Measurements from ENCODE around the gene CDK6.
"Not testable (repeated sequence)": the region's sequence is repeated elsewhere in the genome, so short reads cannot be mapped to it uniquely, and the experiment has no call there.

CDK6 gene

DNA sequence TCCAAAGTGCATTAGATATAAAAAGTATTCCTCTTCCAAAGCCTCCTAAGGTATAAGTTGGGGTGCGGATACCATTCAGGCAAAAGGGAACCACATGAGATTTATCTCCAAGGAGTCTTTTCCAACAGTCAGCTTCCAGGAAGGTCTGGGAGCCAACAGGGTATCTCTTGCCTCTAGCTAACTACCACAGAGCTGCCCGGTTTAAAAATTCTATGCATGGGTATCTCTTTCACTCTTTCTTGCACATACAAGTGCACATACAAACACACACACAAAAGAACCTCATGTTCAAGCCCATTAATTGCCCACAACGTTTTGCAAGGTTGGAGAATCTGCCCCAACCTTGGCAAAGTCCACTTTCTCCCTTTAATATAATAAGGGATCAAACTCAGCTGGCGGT lies 80.7 kb downstream of the CDK6 start:
- DNase-seq = no peak

DNA sequence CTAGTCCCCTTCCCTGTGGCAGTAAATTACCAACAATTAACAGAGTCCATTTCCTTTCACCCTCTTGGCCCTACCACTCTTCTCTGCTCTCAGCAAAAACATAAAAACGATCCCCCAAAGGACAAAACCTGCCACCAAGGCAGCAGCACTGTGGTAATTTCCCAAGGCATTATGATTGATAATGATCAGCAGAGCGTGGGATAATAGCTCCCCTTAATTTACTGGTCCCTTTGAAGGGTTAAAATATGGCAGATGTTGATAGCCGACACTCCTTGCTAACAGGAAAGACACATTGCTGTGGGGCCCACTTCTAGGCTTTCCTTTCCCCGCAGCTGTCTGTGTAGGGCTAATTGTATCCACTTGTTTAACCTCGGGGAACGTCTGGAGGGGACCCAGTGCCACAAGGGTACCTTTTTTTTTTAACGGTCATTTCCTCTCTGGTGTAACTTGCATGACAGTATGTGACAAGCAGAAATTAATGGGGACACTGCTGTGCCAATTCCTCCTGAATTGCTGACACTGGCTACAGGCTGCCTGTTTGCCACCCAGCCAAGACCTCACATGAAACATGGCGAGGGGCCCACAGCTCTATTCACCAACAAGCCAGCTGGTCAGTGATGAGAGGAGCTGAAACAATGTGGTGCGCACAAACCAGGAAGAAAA lies 81.3 kb downstream of the CDK6 start:
- no peak for DNase-seq

DNA sequence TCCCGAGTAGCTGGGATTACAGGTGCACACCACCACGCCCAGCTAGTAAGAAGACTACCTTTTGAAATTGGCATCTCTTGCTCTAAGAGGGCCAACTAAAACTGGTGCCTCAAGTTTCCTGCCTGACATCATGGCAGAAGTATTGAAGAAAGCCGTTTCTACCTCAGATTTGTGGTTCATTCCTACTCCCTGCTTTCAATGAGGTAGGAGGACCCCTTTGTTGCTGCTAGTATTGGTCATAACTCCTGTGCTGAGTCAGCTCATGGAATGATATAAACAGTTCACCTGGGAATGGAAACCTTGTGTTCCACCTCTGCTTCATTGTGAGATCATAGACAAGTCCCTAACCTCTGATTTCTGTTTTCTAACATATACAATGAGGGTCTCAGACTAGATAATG lies 82.8 kb downstream of the CDK6 start:
- no peak for DNase-seq

DNA sequence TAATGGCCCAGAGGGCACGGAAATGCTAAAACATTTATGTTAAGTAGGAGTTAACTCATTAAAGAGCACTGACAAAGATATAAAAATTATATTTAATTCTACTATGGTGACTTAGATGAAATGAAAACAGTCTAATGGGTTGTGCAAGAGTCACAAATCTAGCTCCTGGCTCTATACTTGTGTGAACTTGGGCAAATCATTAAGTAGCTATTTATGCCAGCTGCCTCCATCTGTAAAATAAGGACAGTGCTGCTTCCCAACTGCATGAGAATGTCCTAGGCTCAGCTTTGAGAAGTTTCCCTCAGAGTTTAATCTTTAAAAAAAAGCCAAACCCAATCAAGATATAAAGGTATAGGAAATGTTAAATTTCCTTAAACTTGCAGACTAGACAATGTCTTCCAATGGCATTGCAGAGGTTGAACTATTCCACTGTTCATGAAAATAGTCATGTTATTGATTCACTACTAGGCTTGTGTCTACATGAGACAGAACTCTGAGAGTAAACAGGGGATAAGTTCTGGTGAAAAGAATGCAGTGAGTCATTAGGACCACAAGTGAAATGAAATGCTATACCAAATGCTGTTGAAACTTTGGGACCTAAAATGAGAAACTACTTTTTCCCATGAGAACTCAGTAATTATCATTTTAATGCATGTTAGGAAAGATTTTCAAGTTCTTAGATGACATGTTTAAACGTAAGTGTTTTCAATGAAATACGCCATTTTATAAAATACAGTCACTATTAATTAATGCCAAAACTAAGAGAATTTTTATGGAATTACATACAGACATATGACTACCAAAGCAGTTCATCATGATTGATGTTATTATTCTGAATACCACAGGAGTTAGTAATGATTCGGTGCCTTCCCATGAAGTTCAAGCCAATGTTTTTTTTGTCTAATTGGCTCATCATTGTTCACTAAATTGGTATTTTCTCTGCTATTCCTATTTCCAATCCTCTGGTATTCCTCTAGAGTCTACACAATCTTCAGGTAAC lies 84.2 kb downstream of the CDK6 start:
- no peak for DNase-seq

DNA sequence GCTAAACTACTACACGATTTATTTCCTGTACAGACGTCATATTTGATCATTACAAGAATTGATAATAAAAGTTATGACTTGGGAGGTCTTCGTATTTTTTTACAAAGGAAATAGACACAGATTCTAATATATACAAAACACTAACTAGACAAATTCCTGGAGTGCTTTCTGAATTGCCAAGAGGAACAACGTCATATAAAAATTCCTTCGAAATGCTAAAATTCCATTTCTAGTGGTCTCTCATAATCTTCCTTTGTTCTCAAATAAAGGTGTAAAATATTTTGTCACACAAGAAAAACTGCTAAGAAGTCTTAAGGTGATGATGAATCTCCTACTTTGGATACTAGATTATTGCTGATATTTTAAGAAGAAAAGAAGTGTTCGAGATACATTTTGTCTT lies 85.4 kb downstream of the CDK6 start:
- DNase-seq = no peak

DNA sequence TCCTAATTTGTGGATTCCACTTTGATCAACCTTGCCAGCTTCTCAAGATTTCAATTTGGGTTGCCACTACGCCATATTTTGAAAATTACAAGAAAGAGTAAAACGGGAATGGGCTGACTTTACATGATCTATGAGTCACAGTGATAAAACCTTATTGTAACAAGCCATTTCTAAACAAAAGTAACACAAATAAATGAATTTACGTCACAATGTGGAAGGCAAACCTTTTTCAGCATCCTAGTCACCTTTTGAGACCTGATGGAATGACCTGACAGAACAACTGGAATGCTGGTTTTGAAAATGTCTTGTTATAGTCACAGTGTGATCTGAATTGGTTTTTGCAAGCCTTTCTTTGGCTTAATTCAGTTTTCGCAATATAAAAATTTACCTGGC lies 85.9 kb downstream of the CDK6 start:
- DNase-seq = no peak

DNA sequence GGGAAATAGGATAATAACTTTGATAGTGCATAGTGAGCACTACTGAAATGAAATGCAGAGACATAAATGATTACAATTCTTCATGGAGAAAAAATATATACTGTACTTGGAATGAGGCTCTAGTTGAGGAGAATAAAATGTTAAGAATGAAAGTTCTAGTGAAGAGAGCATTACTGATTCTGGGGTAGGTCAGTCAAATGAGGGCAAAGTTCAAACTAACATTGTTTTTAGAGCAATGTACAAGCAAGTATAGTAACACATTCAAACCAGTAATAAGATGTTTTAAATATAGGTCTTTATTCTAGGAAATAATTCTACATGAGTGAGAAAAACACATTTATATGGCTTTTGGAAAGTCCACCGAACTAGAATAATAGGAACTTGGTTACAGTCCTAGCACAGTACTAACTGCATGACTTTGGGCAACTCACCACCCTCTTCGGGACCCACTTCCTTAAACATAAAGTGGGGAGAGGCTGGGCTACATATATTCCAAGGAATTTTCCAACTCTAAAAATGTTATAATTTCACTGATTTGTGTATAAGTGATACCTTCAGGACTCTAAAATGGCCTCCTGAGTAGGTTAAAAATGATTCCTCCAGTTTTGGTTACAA lies 86.4 kb downstream of the CDK6 start:
- DNase-seq = no peak

DNA sequence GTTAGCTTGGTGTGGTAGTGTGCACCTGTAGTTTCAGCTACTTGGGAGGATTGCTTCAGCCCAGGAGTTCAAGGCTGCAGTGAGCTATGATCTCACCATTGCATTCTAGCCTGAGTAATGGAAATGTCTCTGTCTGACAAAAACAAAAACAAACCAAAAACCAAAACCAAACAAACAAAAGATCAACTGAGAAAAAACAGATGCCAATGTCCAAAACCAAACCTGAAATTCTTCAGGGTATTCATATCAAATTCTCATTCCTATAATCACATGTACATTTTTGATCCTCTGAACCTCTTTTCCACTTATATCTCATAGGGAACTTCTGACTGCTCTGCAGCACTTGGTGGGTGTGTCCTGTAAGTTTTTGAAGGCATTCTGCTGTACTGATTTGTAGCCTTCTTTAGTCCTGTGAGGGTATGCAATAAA lies 87.0 kb downstream of the CDK6 start:
- no peak for DNase-seq

DNA sequence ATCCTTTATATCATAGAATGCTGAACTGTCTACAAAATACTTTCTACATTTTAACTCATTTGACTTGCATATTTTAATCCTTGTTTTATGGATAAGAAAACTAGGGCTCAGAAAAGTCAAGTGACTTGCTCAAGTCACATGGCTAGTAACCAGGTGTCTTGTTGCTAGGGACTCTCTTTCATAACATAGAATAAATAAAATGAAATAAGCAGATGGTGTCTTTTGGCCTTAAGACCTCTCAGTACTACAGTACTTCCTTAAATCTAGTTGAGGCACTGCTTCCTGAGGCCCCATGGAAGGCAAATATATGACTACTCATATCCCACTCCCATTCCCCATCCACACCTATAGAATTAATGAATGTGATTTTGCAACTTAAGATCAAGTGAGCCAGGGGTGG lies 87.9 kb downstream of the CDK6 start:
- no peak for DNase-seq

DNA sequence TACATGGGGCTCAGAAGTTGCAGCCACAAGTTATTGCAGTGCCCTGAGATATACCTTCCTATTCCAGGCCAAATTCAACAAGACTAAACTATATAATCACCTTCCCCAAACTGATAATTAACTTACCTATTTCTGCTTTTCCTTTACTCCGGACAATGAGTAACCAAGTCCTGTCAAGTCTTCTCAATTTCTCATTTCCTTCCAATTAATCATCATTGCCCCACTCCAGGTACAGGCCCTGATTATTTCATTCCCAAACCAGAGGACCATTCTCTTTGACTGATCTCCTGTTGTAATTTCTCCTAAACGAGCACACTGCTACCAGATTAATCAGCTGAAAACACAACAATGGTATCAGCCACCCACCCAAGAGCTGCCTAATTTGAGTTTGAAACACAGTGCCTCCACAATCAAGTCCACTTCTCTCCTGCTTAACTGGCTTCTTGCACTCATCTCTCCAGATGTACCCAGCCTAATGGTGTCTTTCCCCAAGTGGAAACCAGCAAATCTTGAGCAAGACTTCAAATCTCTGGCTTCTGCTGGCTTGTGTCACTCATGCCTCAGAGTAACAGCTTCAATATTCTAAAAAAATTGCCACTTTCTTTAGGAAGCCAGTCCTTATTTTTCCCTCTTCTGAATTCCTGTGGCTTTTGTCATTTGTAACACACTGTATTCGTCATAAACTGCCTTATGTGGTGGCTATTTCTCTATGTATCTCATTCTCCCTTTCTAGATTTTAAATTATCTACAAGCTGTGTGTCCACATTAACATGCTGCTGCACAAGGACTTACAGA lies 89.1 kb downstream of the CDK6 start:
- DNase-seq = no peak

DNA sequence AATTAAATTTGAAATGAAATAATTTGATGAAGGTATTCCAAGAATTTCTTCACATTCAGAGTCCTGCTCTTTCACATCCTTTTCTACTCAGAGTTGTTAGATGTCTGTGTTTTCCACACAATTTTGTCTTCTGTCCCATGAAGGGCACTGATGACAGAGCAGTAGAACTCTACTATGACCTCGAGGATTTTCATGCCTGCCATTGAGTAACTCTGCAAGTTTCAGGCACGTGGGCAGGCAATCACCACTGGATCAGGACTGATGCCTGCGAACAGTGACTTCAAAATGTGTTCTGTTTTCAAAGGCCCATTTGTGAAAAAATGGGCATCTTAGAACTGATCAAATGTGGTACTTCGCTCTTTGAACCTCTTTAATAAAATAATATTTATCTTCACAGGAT lies 91.1 kb downstream of the CDK6 start:
- no peak for DNase-seq

DNA sequence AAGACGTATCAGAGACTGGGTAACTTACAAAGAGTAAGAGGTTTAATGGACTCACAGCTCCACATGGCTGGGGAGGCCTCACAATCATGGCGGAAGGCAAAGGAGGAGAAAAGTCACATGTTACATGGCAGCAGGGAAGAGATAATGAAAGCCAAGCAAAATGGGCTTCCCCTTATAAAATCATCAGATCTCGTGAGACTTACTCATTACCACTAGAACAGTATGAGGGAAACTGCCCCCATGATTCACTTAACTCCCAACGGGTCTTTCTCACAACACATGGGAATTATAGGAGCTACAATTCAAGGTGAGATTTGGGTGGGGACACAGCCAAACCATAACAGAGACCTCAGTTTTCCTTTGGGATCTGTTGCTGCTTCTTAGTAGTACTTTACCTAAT lies 92.2 kb downstream of the CDK6 start:
- DNase-seq = not testable (repeated sequence)

DNA sequence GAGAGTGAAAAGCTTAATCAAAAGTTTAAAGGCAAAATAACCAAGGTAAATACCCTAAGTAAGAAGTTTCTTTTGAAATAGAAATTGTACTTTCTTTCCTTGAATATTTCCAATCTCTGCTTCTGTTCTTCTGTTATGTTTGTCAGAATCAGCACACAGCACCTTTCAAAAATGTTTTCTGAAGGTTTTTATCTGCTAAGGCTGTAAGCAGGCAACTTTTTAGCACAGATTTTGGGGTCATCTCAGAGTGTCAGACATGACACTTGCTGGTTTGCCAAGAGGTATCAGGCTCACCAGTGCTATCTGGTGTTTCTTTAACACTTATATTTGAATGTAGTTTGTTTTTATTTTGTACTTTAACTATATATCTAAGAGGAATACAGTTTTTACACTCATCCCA lies 94.2 kb downstream of the CDK6 start:
- DNase-seq = no peak

DNA sequence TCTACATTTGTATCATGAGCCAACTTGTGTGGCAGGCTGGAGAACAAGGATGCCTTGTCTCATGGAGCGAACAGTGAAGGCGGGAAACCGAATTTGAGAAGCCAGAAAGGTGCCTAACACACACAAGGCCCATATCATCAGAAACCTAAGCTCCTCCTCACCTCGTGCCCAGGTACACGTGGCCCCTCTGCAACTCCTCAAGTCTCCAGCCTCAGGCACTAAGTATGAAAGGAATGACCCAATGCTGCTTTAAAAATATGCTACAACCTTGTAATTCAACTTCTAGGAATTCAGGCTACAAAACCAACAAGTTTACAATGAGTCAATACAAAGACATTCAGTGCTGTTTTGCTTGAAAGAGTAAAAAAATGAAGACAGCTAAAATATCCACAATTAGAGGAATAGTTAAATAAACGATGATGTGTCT lies 95.7 kb downstream of the CDK6 start:
- no peak for DNase-seq

DNA sequence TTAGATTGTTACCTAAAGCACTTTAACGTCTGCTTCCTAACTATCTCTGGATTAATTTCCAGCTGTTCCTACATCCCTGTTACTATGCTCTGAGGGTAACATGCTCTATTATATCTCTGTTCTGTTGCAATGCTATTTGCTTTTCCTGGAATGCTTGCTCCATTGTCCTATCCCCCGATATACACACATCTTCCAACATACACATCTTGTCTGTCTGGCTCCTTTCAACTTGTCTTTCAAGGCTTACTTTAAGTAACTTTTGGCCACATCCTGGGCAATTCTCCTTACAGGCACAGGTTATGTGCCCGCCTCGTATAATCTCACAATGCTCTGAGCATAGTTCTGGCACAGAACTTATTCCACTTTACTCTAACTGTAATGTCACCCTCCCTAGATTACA lies 96.2 kb downstream of the CDK6 start:
- DNase-seq = no peak

DNA sequence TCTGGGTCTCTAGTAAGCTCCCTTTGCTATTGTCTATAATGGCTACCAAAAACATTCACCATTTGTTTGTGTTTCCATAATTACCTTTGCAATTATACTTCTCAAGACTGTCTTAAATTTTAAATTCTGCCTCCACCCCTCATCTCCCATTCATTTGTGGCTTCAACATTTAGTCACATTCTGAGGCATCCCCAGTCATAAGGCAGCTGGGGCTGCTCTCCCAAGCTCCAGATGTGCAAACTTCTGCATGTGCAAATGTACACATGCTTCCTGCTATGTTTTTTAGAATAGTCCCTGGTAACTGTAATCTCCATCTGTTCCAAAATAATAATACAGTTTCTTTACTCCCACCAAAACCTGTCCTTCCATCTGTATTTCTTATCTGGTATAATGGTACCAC lies 97.3 kb downstream of the CDK6 start:
- DNase-seq = no peak

DNA sequence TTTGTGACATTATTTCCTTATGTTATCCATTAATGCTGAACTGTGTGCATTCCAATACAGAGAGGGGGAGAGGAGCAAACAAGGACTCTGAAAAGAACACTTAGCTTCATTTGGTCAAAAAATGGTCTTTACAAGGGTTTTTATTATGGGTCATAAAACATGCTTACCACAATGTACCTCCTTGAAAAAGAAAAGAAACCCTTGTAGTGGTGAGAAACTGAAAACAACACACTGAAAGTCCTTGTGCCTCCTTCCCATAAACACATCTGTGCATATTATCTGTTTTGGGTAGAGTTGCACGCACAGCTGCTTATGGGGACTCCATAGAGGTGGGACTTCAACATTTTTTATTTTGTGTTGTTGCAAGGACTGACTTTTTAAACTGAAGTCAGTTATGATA lies 98.7 kb downstream of the CDK6 start:
- DNase-seq = no peak

DNA sequence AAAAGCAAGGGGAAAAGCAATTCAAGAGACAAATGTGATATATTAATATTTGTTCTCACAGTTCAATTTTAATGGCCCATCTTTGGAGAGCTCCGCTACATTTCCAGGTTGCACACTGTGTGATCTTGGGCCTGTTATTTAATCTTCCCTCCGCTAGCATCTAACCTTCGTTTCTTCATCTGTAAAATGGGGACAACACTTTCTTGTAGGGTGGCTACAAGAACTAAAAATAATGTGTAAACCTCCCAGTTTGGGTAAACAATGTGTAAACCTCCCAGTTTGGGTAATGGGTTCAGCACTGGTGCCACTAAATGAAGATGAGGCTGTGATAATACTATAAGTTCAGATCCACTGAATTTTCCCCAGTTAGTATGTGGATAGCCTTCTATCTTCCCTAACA lies 99.5 kb downstream of the CDK6 start:
- no peak for DNase-seq

DNA sequence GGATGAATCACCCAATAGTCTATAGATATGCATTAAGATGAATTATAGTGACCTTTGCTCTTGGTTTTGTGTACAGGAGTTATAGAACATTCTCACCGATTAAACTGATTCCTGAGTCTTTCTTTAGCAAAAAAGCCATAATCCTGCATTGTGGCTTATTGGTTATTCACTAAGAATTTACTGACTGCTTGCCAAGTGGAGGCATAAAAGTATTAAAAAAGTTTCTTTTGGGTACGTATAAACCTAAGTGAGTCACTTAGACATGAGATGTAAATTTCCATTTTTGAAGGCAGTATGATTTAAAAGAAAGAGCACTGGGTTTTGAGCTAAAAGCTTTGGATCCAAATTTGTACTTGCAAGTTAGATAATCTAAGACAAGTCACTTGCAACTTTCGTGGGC lies 100.7 kb downstream of the CDK6 start:
- DNase-seq = no peak

DNA sequence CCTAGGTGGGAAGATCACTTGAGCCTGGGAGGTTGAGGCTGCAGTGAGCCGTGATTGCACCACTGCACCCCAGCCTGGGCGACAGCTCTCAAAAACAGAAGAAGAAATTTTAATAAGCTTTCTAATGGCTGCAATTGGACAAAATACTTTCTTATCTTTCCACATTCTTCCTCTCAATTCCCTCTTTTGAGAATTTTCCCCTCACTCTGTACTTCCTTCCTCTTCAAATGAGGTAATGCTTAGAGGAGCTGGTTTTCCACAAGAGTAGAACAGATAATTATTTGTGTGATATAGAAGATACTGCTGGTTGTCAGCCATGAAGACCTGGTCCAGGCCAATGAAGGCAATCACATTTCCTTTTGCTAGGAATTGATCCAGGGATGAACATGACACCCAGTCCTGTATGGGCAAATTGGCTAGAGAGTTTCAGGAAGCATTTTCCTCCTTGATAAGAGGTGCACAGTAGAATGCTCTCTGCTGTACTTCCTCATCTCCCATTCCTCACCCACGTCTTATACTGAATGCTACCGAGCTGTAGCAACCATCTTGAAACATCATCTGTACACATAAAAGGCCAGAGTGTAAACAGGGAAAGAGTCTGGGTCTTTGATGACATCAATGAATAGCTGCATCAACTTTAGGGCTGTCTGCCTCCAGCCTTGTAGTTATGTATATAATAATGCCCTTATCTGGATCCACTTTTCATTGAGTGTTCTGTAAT lies 103.9 kb downstream of the CDK6 start:
- DNase-seq = no peak

DNA sequence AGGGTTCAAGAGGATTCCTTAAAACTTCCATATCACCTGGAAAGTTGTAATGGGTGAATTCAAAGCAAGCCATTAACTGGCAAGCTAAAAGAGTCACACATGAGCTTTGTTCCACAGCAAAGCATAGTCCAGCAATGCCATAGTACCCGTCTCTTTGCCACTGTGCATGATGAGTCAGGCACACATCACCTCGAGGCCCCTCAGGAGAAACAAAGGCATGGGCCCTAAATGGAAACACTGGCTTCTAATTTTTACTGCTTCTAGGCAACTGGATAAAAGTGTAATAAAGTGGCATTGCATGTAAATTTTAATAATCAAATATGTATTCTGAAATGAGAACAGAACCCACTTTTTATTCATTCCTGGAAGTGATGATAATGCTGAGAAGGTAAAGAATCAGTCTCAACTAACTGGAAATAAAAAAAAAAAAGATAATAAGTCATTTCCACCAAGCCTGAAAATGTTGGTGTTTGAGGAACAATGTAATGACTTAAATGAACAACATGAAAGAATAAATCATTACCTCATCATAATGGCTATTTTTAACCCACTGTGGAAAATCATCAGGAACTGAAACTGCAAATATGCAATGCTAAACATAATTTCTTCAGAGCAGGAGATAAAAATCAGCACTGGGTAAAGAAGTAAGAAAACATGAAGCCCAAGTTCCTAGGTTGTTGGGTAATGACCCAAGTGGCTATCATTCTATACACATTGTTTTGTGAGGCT lies 104.9 kb downstream of the CDK6 start:
- DNase-seq = peak; percentile 71

DNA sequence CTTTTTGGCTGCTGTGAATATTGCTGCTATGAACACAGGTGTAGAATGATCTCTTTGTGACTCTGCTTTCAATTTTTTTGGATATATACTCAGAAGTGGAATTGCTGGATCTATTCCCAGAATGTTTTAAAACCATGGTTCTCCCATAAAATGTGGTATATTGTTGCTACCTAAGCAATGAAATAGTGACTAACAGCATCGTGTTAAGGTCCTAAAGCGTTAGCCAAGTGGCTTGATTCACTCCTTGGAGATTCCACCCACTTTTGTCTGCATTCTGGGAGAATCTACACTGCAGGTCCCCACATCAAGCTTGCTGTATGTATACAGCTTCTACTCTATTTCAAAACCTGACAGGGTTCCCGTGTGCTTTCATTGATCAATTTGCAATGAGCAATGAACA lies 105.6 kb downstream of the CDK6 start:
- DNase-seq = no peak

Data from stimulated activated CD4-positive, alpha-beta T cell treated with anti-CD3 and anti-CD28 coated beads, Interleukin-1b, Interleukin-23, amount 100 ng/mL, for 48 hours (primary cell).